ENCODE measurements around the gene DNMT3A.

DNMT3A gene

GRCh38 chr2:25373269-25373981 lies 31.7 kb upstream of the DNMT3A start:
- DNase-seq (ENCODE audit: extremely low read depth in 1 of 2, low read depth in 1 of 2): no peak

- no peak for DNase-seq (ENCODE audit: extremely low read depth in 1 of 2, low read depth in 1 of 2)
Measured at GRCh38 chr2:25372405-25373268, 30.9 kb upstream of the DNMT3A start.

- no peak for DNase-seq (ENCODE audit: extremely low read depth in 1 of 2, low read depth in 1 of 2)
Measured at GRCh38 chr2:25371253-25372241, 29.8 kb upstream of the DNMT3A start.

- DNase-seq (ENCODE audit: extremely low read depth in 1 of 2, low read depth in 1 of 2): no peak
Measured at GRCh38 chr2:25369876-25370275, 28.2 kb upstream of the DNMT3A start.

- no peak for DNase-seq (ENCODE audit: extremely low read depth in 1 of 2, low read depth in 1 of 2)
Measured at GRCh38 chr2:25369439-25369838, 27.7 kb upstream of the DNMT3A start.

GRCh38 chr2:25368660-25369059 lies 26.9 kb upstream of the DNMT3A start:
- DNase-seq (ENCODE audit: extremely low read depth in 1 of 2, low read depth in 1 of 2): no peak

GRCh38 chr2:25367296-25367695 lies 25.6 kb upstream of the DNMT3A start:
- no peak for DNase-seq (ENCODE audit: extremely low read depth in 1 of 2, low read depth in 1 of 2)

GRCh38 chr2:25366629-25367028 lies 24.9 kb upstream of the DNMT3A start:
- no peak for DNase-seq (ENCODE audit: extremely low read depth in 1 of 2, low read depth in 1 of 2)

- DNase-seq (ENCODE audit: extremely low read depth in 1 of 2, low read depth in 1 of 2): no peak
Measured at GRCh38 chr2:25365241-25365640, 23.5 kb upstream of the DNMT3A start.

- DNase-seq (ENCODE audit: extremely low read depth in 1 of 2, low read depth in 1 of 2): no peak
Measured at GRCh38 chr2:25363733-25364132, 22.0 kb upstream of the DNMT3A start.

- peak in 1 of 2 donors; percentile 44 for DNase-seq (ENCODE audit: extremely low read depth in 1 of 2, low read depth in 1 of 2)
Measured at GRCh38 chr2:25362434-25363145, 20.9 kb upstream of the DNMT3A start.

- DNase-seq (ENCODE audit: extremely low read depth in 1 of 2, low read depth in 1 of 2): peak; percentile 85 to 89
Measured at GRCh38 chr2:25362049-25362433, 20.3 kb upstream of the DNMT3A start.

GRCh38 chr2:25361261-25362048 lies 19.7 kb upstream of the DNMT3A start:
- DNase-seq (ENCODE audit: extremely low read depth in 1 of 2, low read depth in 1 of 2): no peak

- DNase-seq (ENCODE audit: extremely low read depth in 1 of 2, low read depth in 1 of 2): no peak
Measured at GRCh38 chr2:25358836-25359235, 17.1 kb upstream of the DNMT3A start.

- DNase-seq (ENCODE audit: extremely low read depth in 1 of 2, low read depth in 1 of 2): no peak
Measured at GRCh38 chr2:25358249-25358815, 16.6 kb upstream of the DNMT3A start.

GRCh38 chr2:25356088-25356487 lies 14.4 kb upstream of the DNMT3A start:
- no peak for DNase-seq (ENCODE audit: extremely low read depth in 1 of 2, low read depth in 1 of 2)

- DNase-seq (ENCODE audit: extremely low read depth in 1 of 2, low read depth in 1 of 2): no peak
Measured at GRCh38 chr2:25355270-25355669, 13.5 kb upstream of the DNMT3A start.

- no peak for DNase-seq (ENCODE audit: extremely low read depth in 1 of 2, low read depth in 1 of 2)
Measured at GRCh38 chr2:25354116-25354515, 12.4 kb upstream of the DNMT3A start.

GRCh38 chr2:25349397-25349796 lies 7.7 kb upstream of the DNMT3A start:
- DNase-seq (ENCODE audit: extremely low read depth in 1 of 2, low read depth in 1 of 2): no peak
